H9 (cell line): ENCODE results near the gene CD300LG. TPM values are rescaled to one million over a fixed set of nuclear protein-coding genes. Genes with fewer than 3 reads are reported as not detected.

Experiments used
- DNase-seq: peaks from one replicate; pipeline ENCODE4 v3.0.0-alpha.2; 2017
- H2AFZ ChIP-seq: one replicate; pipeline ENCODE4 v1.6.1; 2013; ENCODE audit warnings: mild to moderate bottlenecking, low read length, control low read depth, moderate library complexity
- H2AK5ac ChIP-seq: 2 replicates; pipeline ENCODE4 v1.6.1; 2013; ENCODE audit warnings: low read length, control low read depth, mixed read lengths; ENCODE audit not compliant: insufficient read length
- H2BK120ac ChIP-seq: one replicate; pipeline ENCODE4 v1.6.1; 2013; ENCODE audit warnings: low read depth, mild to moderate bottlenecking, low read length, control low read depth, inconsistent platforms; ENCODE audit not compliant: poor library complexity, severe bottlenecking
- H2BK12ac ChIP-seq: 2 replicates; pipeline ENCODE4 v1.6.1; 2013; ENCODE audit warnings: low read length, control low read depth, mixed read lengths, low read depth; ENCODE audit not compliant: insufficient read length
- H2BK15ac ChIP-seq: 2 replicates; pipeline ENCODE4 v1.6.1; 2013; ENCODE audit warnings: low read depth, low read length, control low read depth
- H2BK20ac ChIP-seq: one replicate; pipeline ENCODE4 v1.6.1; 2013; ENCODE audit warnings: low read depth, mild to moderate bottlenecking, low read length, control low read depth, inconsistent platforms; ENCODE audit not compliant: poor library complexity, severe bottlenecking
- H2BK5ac ChIP-seq: 2 replicates; pipeline ENCODE4 v1.6.1; 2013; ENCODE audit warnings: low read length, control low read depth, mixed read lengths; ENCODE audit not compliant: insufficient read length
- H3K14ac ChIP-seq: 2 replicates; pipeline ENCODE4 v1.6.1; 2013; ENCODE audit warnings: low read length, control low read depth; ENCODE audit not compliant: insufficient read depth
- H3K18ac ChIP-seq: 2 replicates; pipeline ENCODE4 v1.6.1; 2013; ENCODE audit warnings: low read depth, mild to moderate bottlenecking, mixed read lengths, low read length, control low read depth; ENCODE audit not compliant: insufficient read length
- H3K23ac ChIP-seq: 2 replicates; pipeline ENCODE4 v1.6.1; 2013; ENCODE audit warnings: low read length, control low read depth, mixed read lengths, low read depth; ENCODE audit not compliant: insufficient read length
- H3K23me2 ChIP-seq: 2 replicates; pipeline ENCODE4 v1.6.1; 2013; ENCODE audit warnings: low read depth, mild to moderate bottlenecking, mixed read lengths, low read length, control low read depth; ENCODE audit not compliant: insufficient read length, poor library complexity, severe bottlenecking
- H3K27ac ChIP-seq: 2 replicates; pipeline ENCODE4 v1.5.1; 2013; ENCODE audit warnings: low read length, control low read depth, mixed read lengths, low read depth; ENCODE audit not compliant: insufficient read length
- H3K27me3 ChIP-seq: 2 replicates; pipeline ENCODE4 v1.6.1; 2013; ENCODE audit warnings: low read length, control low read depth, inconsistent platforms; ENCODE audit not compliant: insufficient read depth
- H3K4ac ChIP-seq: 2 replicates; pipeline ENCODE4 v1.6.1; 2013; ENCODE audit warnings: low read depth, mild to moderate bottlenecking, control low read depth, inconsistent platforms, low read length, moderate library complexity
- H3K4me1 ChIP-seq: 2 replicates; pipeline ENCODE4 v1.6.1; 2013; ENCODE audit warnings: low read length, control low read depth, inconsistent platforms; ENCODE audit not compliant: insufficient read depth
- H3K4me2 ChIP-seq: 2 replicates; pipeline ENCODE4 v1.6.1; 2013; ENCODE audit warnings: low read length, control low read depth, mixed read lengths; ENCODE audit not compliant: insufficient read length, insufficient read depth
- H3K56ac ChIP-seq: 2 replicates; pipeline ENCODE4 v1.6.1; 2013; ENCODE audit warnings: low read depth, mild to moderate bottlenecking, mixed read lengths, low read length, control low read depth; ENCODE audit not compliant: insufficient read length
- H3K79me1 ChIP-seq: 2 replicates; pipeline ENCODE4 v1.6.1; 2013; ENCODE audit warnings: low read depth, mild to moderate bottlenecking, moderate library complexity, low read length, control low read depth, inconsistent platforms; ENCODE audit not compliant: insufficient read depth, poor library complexity, severe bottlenecking
- H3K79me2 ChIP-seq: 2 replicates; pipeline ENCODE4 v1.6.1; 2013; ENCODE audit warnings: low read length, control low read depth, inconsistent platforms; ENCODE audit not compliant: insufficient read depth
- H3K9ac ChIP-seq: 2 replicates; pipeline ENCODE4 v1.6.1; 2013; ENCODE audit warnings: low read length, control low read depth, mixed read lengths; ENCODE audit not compliant: insufficient read length; ENCODE audit errors: extremely low read depth
- H3K9me3 ChIP-seq: one replicate; pipeline ENCODE4 v1.6.1; 2013; ENCODE audit warnings: low read depth, low read length, inconsistent platforms; ENCODE audit not compliant: control insufficient read depth
- H3T11ph ChIP-seq: one replicate; pipeline ENCODE4 v1.6.1; 2013; ENCODE audit warnings: mild to moderate bottlenecking, low read length, control low read depth, inconsistent platforms
- H4K20me1 ChIP-seq: one replicate; pipeline ENCODE4 v1.6.1; 2013; ENCODE audit not compliant: control insufficient read depth, insufficient read length, insufficient read depth
- H4K5ac ChIP-seq: 2 replicates; pipeline ENCODE4 v1.6.1; 2013; ENCODE audit warnings: low read depth, mild to moderate bottlenecking, mixed read lengths, low read length, control low read depth; ENCODE audit not compliant: insufficient read length
- H4K8ac ChIP-seq: replicated peaks from 2 replicates; pipeline ENCODE4 v1.6.1; 2013; ENCODE audit warnings: low read length, control low read depth, mixed read lengths, low read depth; ENCODE audit not compliant: insufficient read length
- H4K91ac ChIP-seq: 2 replicates; pipeline ENCODE4 v1.6.1; 2013; ENCODE audit warnings: low read depth, mild to moderate bottlenecking, moderate library complexity, mixed read lengths, low read length, control low read depth; ENCODE audit not compliant: insufficient read length
- H3K27ac Mint-ChIP-seq, 3 experiments: 2 replicates in 2 of 3; 3 replicates in 1 of 3; pipeline ENCODE4 v1.8.0; 2020 to 2021; ENCODE audit warnings: mixed read lengths in 3 of 3, mild to moderate bottlenecking in 1 of 3, moderate library complexity in 1 of 3
- H3K27me3 Mint-ChIP-seq: 2 replicates; pipeline ENCODE4 v1.8.0; 2021; ENCODE audit warnings: low read depth, mild to moderate bottlenecking, moderate library complexity, mixed read lengths
- H3K36me3 Mint-ChIP-seq, 3 experiments: 2 replicates in 2 of 3; 3 replicates in 1 of 3; pipeline ENCODE4 v1.8.0; 2020 to 2021; ENCODE audit warnings: low read depth in 3 of 3, mixed read lengths in 3 of 3; ENCODE audit not compliant: insufficient read depth in 1 of 3
- H3K4me1 Mint-ChIP-seq, 2 experiments: 2 replicates each; pipeline ENCODE4 v1.8.0; 2020; ENCODE audit warnings: mixed read lengths in 2 of 2
- H3K4me3 Mint-ChIP-seq, 2 experiments: 2 replicates in 1 of 2; 3 replicates in 1 of 2; pipeline ENCODE4 v1.8.0; 2020 to 2021; ENCODE audit warnings: mild to moderate bottlenecking in 2 of 2, mixed read lengths in 2 of 2, moderate library complexity in 1 of 2
- H3K9me3 Mint-ChIP-seq, 2 experiments: 2 replicates in 1 of 2; 3 replicates in 1 of 2; pipeline ENCODE4 v1.8.0; 2020; ENCODE audit warnings: mild to moderate bottlenecking in 2 of 2, mixed read lengths in 2 of 2, moderate library complexity in 1 of 2
- CTCF ChIP-seq: fragments of 200-600 bp; sonication (generic); conservative IDR thresholded peaks from 3 replicates; pipeline ENCODE4 v1.8.0; 2021; ENCODE audit warnings: antibody characterized with exemption, mild to moderate bottlenecking
- WGBS: extraction: QIAGEN DNeasy Blood & Tissue Kit; methylation state at CpG from one replicate; pipeline ENCODE4 v1.1.7; 2013; ENCODE audit warnings: missing lambda C conversion rate, low lambda C conversion rate, mixed read lengths; ENCODE audit not compliant: insufficient read length; ENCODE audit errors: extremely low coverage; 5-methylcytosine and 5-hydroxymethylcytosine counted together
- total RNA-seq: library from RNA; stranded (reverse); gene quantifications from 2 replicates; pipeline ENCODE4 v1.2.1, GENCODE V29; 2021

Gene CD300LG
- total RNA-seq, 1 experiment from 2014 or later: not detected

GRCh38 chr17:43829738-43830137, 17.2 kb upstream of the CD300LG start:
- no peak overlapping the region for H3K27ac Mint-ChIP-seq
- no peak overlapping the region for H2BK5ac ChIP-seq
- H3T11ph ChIP-seq: no peak overlapping the region
- H3K9me3 Mint-ChIP-seq: peaks cover 11 to 14% of the 10 kb centered on the region in 2 experiments
- H3K23me2 ChIP-seq: peaks cover 4% of the 10 kb centered on the region
- H3K36me3 Mint-ChIP-seq: peaks cover 8 to 30% (median 12%) of the 10 kb centered on the region in 3 experiments
- no peak overlapping the region for H4K91ac ChIP-seq
- no peak overlapping the region for H4K8ac ChIP-seq
- H2BK12ac ChIP-seq: no peak overlapping the region
- H3K79me2 ChIP-seq: no peaks in the 10 kb centered on the region
- no peak overlapping the region for H3K4me2 ChIP-seq
- no peak for DNase-seq
- H4K5ac ChIP-seq: no peak overlapping the region
- no peak overlapping the region for H3K14ac ChIP-seq
- peaks cover 6% of the 10 kb centered on the region; the same call in 1 of the 2 replicates for H3K27me3 ChIP-seq
- no peak overlapping the region for H3K27ac ChIP-seq
- H2BK120ac ChIP-seq: no peak overlapping the region
- TF ChIP-seq CTCF: no peak
- H4K20me1 ChIP-seq: no peaks in the 10 kb centered on the region
- no peak overlapping the region for H2AK5ac ChIP-seq
- H3K4me1 Mint-ChIP-seq: peaks cover 16 to 23% of the 10 kb centered on the region in 2 experiments
- no peak overlapping the region for H3K23ac ChIP-seq
- no peaks in the 10 kb centered on the region for H3K79me1 ChIP-seq
- H3K4ac ChIP-seq: no peak overlapping the region
- no peak overlapping the region for H3K4me3 Mint-ChIP-seq
- H3K4me1 ChIP-seq: no peaks in the 10 kb centered on the region
- peaks cover 30% of the 10 kb centered on the region for H3K27me3 Mint-ChIP-seq
- H2AFZ ChIP-seq: no peak overlapping the region
- H3K9ac ChIP-seq: no peak overlapping the region
- no CpG with 5 or more reads among the region's 14 CpGs for WGBS
- H3K56ac ChIP-seq: no peak overlapping the region
- H3K18ac ChIP-seq: no peak overlapping the region
- no peaks in the 10 kb centered on the region for H3K9me3 ChIP-seq
- H2BK20ac ChIP-seq: no peak overlapping the region
- no peak overlapping the region for H2BK15ac ChIP-seq
